NCI-H1436 treated with DMSO at 0.1 percent for 48 hours (cell line): Measurements from ENCODE around the gene PNPO.

Experiments
- DNase-seq: peaks from one replicate; lab custom pipeline; 2025; lab: John Stamatoyannopoulos, UW

PNPO gene

GRCh38 chr17:47998044-47998443 lies 56.7 kb downstream of the PNPO start:
- DNase-seq, result no peak
